KMS-11 (cell line): ENCODE measurements around the gene ITGA11.

Experiments
- H2AFZ ChIP-seq: fragments of 200-600 bp; sonication (generic); 2 replicates; pipeline ENCODE4 v1.6.1; 2016; ENCODE audit warnings: antibody characterized with exemption, mixed run types, low read depth
- H3K27ac ChIP-seq: fragments of 200-600 bp; sonication (generic); 2 replicates; pipeline ENCODE4 v1.6.1; 2016; ENCODE audit warnings: mild to moderate bottlenecking, mixed run types
- H3K27me3 ChIP-seq: fragments of 200-600 bp; sonication (generic); 2 replicates; pipeline ENCODE4 v1.6.1; 2017; ENCODE audit warnings: mild to moderate bottlenecking, low read depth, mixed run types, moderate library complexity; ENCODE audit not compliant: insufficient read depth
- H3K36me3 ChIP-seq: fragments of 200-600 bp; sonication (generic); 2 replicates; pipeline ENCODE4 v1.6.1; 2017; ENCODE audit warnings: mild to moderate bottlenecking, mixed run types; ENCODE audit not compliant: insufficient read depth
- H3K4me1 ChIP-seq: fragments of 200-600 bp; sonication (generic); 2 replicates; pipeline ENCODE4 v1.6.1; 2016; ENCODE audit warnings: mild to moderate bottlenecking, low read depth, mixed run types; ENCODE audit not compliant: poor library complexity, severe bottlenecking
- H3K4me2 ChIP-seq: fragments of 200-600 bp; sonication (generic); 2 replicates; pipeline ENCODE4 v1.7.0; 2016; ENCODE audit warnings: mild to moderate bottlenecking, mixed run types
- H3K4me3 ChIP-seq: fragments of 200-600 bp; sonication (generic); IDR thresholded peaks from 2 replicates; pipeline ENCODE4 v1.6.1; 2017; ENCODE audit warnings: low read depth, low read length, mixed read lengths; ENCODE audit not compliant: insufficient read depth
- H3K79me2 ChIP-seq: fragments of 200-600 bp; sonication (generic); 2 replicates; pipeline ENCODE4 v1.6.1; 2016; ENCODE audit warnings: low read depth, mixed run types; ENCODE audit not compliant: insufficient read depth
- H3K9ac ChIP-seq: fragments of 200-600 bp; sonication (generic); 2 replicates; pipeline ENCODE4 v1.6.1; 2016; ENCODE audit warnings: mild to moderate bottlenecking, mixed run types
- H4K20me1 ChIP-seq: fragments of 200-600 bp; sonication (generic); 2 replicates; pipeline ENCODE4 v1.6.1; 2016; ENCODE audit warnings: mild to moderate bottlenecking, mixed run types; ENCODE audit not compliant: insufficient read depth
- CTCF ChIP-seq: fragments of 200-600 bp; sonication (generic); conservative IDR thresholded peaks from 2 replicates; pipeline ENCODE4 v1.6.1; 2017; ENCODE audit warnings: low read depth, mild to moderate bottlenecking, antibody characterized with exemption, low read length, moderate library complexity, mixed read lengths

The ITGA11 gene

GRCh38 chr15:68445351-68445750 is 13.4 kb upstream of the ITGA11 start:
- no peak overlapping the region for H3K9ac ChIP-seq
- H2AFZ ChIP-seq = no peak overlapping the region
- no peaks in the 10 kb centered on the region for H3K27me3 ChIP-seq
- no peaks in the 10 kb centered on the region for H3K4me1 ChIP-seq
- no peaks in the 10 kb centered on the region for H4K20me1 ChIP-seq
- no peak overlapping the region for H3K4me2 ChIP-seq
- no peak overlapping the region for H3K4me3 ChIP-seq
- no peaks in the 10 kb centered on the region for H3K36me3 ChIP-seq
- no peak overlapping the region for H3K27ac ChIP-seq
- H3K79me2 ChIP-seq = no peaks in the 10 kb centered on the region
- no peak for TF ChIP-seq CTCF

DNA sequence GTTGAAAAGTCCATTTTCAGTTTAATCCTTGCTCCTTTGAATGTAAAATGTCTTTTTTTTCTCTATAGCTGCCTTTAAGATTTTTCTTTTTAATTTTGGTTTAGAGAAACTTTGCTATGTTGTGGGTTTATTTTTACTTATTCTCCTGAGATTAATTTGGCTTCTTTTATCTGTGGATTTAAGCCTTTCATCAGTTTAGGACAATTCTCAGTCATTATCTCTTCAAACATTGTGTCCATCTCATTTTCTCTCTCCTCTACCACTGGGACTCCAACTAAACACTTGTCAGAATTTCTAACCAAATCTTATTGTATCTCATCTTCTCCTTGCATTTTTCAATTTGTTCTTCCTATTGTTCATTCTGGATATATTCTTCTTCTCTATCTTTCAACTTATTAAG is 12.4 kb upstream of the ITGA11 start:
- Histone ChIP-seq H3K4me2 (no peak overlapping the region), H3K79me2 (no peaks in the 10 kb centered on the region), H4K20me1 (no peaks in the 10 kb centered on the region), H3K27me3 (no peaks in the 10 kb centered on the region), H2AFZ (no peak overlapping the region), H3K9ac (no peak overlapping the region), H3K36me3 (no peaks in the 10 kb centered on the region), H3K4me3 (no peak overlapping the region), H3K27ac (no peak overlapping the region), H3K4me1 (no peaks in the 10 kb centered on the region)
- TF ChIP-seq CTCF = no peak

GRCh38 chr15:68442903-68443302 is 10.9 kb upstream of the ITGA11 start:
- Histone ChIP-seq H3K4me2 (no peak overlapping the region), H3K9ac (no peak overlapping the region)

GRCh38 chr15:68442041-68442440 is 10.1 kb upstream of the ITGA11 start:
- H3K79me2 ChIP-seq = no peaks in the 10 kb centered on the region
- no peaks in the 10 kb centered on the region for H3K36me3 ChIP-seq
- no peak overlapping the region for H3K4me2 ChIP-seq
- no peak overlapping the region for H3K9ac ChIP-seq
- H2AFZ ChIP-seq = no peak overlapping the region
- TF ChIP-seq CTCF = no peak
- no peaks in the 10 kb centered on the region for H4K20me1 ChIP-seq
- no peak overlapping the region for H3K4me3 ChIP-seq
- H3K27me3 ChIP-seq = no peaks in the 10 kb centered on the region
- H3K27ac ChIP-seq = no peak overlapping the region
- H3K4me1 ChIP-seq = no peaks in the 10 kb centered on the region

More at GRCh38 chr15:68442903-68443302, 10.9 kb upstream of the ITGA11 start:
- no peaks in the 10 kb centered on the region for H3K4me1 ChIP-seq
- no peaks in the 10 kb centered on the region for H4K20me1 ChIP-seq
- no peak overlapping the region for H2AFZ ChIP-seq
- H3K4me3 ChIP-seq = no peak overlapping the region
- no peaks in the 10 kb centered on the region for H3K79me2 ChIP-seq
- no peak for TF ChIP-seq CTCF
- no peak overlapping the region for H3K27ac ChIP-seq
- no peaks in the 10 kb centered on the region for H3K27me3 ChIP-seq
- no peaks in the 10 kb centered on the region for H3K36me3 ChIP-seq
